Effector memory CD8-positive, alpha-beta T cell (primary cell): ENCODE measurements around the gene KCTD16.

Source experiments
- ATAC-seq: fragments of 150-1000 bp; cut with Tn5 transposase; replicated peaks from 2 replicates; pipeline ENCODE4 v1.10.0; 2021; ENCODE audit warnings: mild to moderate bottlenecking, moderate library complexity
- DNase-seq, 3 experiments: peaks; one replicate each; pipeline ENCODE4 v3.0.0; 2021
- H3K27ac Mint-ChIP-seq, 2 donors: one replicate each; pipeline ENCODE4 v1.8.0; 2022; ENCODE audit warnings: mild to moderate bottlenecking in 2 of 2, mixed read lengths in 2 of 2, moderate library complexity in 2 of 2
- H3K27me3 Mint-ChIP-seq, 2 donors: one replicate each; pipeline ENCODE4 v1.8.0; 2022; ENCODE audit warnings: mixed read lengths in 2 of 2
- H3K36me3 Mint-ChIP-seq: one replicate; pipeline ENCODE4 v1.8.0; 2022; ENCODE audit warnings: mild to moderate bottlenecking, moderate library complexity, mixed read lengths; ENCODE audit not compliant: insufficient read depth
- H3K4me1 Mint-ChIP-seq, 2 donors: one replicate each; pipeline ENCODE4 v1.8.0; 2022; ENCODE audit warnings: low read depth in 2 of 2, mixed read lengths in 2 of 2
- H3K4me3 Mint-ChIP-seq, 2 donors: one replicate each; pipeline ENCODE4 v1.8.0; 2022; ENCODE audit warnings: mild to moderate bottlenecking in 2 of 2, mixed read lengths in 2 of 2, moderate library complexity in 2 of 2
- H3K9me3 Mint-ChIP-seq, 2 donors: one replicate each; pipeline ENCODE4 v1.8.0; 2022; ENCODE audit warnings: mixed read lengths in 2 of 2

Gene KCTD16

DNA sequence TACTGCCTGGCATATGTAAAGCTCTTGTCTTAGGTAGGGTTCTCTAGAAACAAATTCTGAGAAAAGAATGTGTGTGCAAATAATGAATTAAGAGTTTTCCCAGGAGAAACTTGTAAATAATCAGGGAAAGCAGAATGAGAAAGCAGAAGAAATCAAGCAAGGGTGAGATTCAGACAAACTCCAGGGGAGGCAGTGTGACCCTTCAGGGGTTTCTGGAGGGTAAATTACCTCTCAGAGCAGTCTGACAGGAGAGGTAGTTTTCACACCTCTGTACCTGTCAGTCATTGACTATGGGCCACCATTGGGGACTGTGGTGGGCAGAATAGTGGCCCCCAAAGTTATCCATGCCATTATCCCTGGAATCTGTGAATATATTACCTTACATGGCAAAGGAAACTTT, 124.6 kb downstream of the KCTD16 start:
- Mint-ChIP-seq H3K9me3 (no peaks in the 10 kb centered on the region), H3K27me3 (peaks cover 5 to 11% of the 10 kb centered on the region in 2 donors), H3K27ac (no peak overlapping the region), H3K36me3 (no peaks in the 10 kb centered on the region), H3K4me3 (no peak overlapping the region), H3K4me1 (no peaks in the 10 kb centered on the region)
- no peak for ATAC-seq
- no peak for DNase-seq

DNA sequence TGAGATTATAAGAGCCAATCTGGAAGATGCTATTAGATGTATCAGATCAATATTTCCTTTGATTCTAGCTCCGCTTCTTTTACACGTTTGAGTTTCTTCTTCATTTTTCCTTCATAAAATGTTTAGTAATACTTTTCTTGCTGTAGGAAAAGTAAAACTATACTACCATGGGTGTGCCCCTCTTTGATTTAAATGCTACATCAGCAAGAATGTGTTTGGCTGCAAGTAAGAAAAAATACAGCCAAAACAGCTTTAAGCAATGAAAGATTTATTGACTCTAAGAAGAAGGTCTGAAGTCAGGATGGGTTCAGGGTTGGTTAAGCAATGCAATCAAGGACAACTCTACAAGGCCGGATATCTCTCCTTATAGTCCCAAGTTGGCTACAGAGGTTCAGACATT, 126.4 kb downstream of the KCTD16 start:
- Mint-ChIP-seq H3K36me3 (no peaks in the 10 kb centered on the region), H3K27me3 (peaks cover 16 to 18% of the 10 kb centered on the region in 2 donors), H3K4me1 (no peaks in the 10 kb centered on the region), H3K9me3 (no peaks in the 10 kb centered on the region), H3K27ac (no peak overlapping the region), H3K4me3 (no peak overlapping the region)
- ATAC-seq = no peak
- DNase-seq = no peak

DNA sequence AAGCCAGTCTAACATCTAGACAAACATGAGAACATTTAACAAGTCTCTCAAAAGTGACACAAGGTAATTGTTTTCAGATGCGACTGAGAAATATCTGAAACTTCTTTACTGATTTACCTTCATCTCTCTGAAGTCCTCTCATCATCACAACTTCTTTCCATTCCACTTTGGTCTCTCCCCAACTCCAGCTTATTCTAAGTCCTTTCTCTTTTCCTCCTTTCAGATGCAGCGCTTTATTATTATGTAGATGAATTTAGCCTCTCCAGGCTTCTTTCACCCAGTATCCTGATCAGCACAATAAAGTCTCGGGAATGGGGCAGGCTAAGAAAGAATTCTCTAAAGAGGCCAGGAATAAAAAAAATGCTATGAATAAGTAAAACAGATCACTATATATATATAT, 128.0 kb downstream of the KCTD16 start:
- H3K9me3 Mint-ChIP-seq = no peaks in the 10 kb centered on the region
- H3K27ac Mint-ChIP-seq = no peak overlapping the region
- H3K4me1 Mint-ChIP-seq = no peaks in the 10 kb centered on the region
- no peak for ATAC-seq
- H3K4me3 Mint-ChIP-seq = no peak overlapping the region
- peaks cover 10 to 16% of the 10 kb centered on the region in 2 donors for H3K27me3 Mint-ChIP-seq
- DNase-seq = no peak
- H3K36me3 Mint-ChIP-seq = no peaks in the 10 kb centered on the region

DNA sequence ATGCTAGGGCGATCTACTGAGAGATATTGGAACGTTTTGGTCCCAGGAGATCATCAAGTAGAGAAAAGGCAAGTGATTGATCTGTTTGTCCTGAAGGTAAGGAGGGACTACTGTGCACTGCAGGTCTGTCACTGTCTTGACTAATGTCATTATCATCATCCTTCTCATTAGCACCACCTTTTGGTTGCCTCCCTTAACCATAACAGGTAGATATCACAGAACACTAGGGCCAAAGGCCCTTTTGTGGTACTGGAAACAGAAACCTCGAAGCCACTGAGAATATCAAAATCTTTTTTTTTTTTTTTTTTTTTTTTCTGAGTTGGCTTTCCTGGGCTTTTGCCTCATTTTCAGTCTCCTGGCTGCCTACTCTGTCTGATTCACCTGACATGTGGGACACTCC, 134.0 kb downstream of the KCTD16 start:
- ATAC-seq = no peak
- DNase-seq = no peak
- H3K36me3 Mint-ChIP-seq = no peaks in the 10 kb centered on the region
- no peak overlapping the region for H3K27ac Mint-ChIP-seq
- no peaks in the 10 kb centered on the region for H3K9me3 Mint-ChIP-seq
- peaks cover 10 to 24% of the 10 kb centered on the region in 2 donors for H3K27me3 Mint-ChIP-seq
- H3K4me1 Mint-ChIP-seq = no peaks in the 10 kb centered on the region
- H3K4me3 Mint-ChIP-seq = no peak overlapping the region

DNA sequence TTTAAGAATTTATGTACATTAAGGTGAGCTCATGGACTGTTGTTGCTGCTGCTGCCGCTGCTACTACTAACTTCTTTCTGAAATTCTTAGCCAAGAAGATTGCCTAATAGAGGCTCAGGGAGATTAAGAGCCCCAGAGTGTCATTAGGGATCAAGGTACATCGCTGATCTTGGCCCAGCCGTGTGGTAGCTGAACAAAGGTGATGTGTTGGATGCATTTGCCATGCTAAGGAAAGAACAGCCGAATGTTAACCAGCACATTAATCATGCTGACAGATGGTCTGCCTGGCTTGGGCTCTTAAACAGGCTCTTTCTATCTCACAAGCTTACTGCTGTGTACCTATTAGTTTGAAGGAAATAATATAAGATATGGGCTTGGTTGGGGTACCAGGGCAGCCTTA, 137.1 kb downstream of the KCTD16 start:
- H3K9me3 Mint-ChIP-seq = no peaks in the 10 kb centered on the region
- no peaks in the 10 kb centered on the region for H3K4me1 Mint-ChIP-seq
- no peak overlapping the region for H3K4me3 Mint-ChIP-seq
- peaks cover 0 to 14% of the 10 kb centered on the region in 2 donors for H3K27me3 Mint-ChIP-seq
- DNase-seq (no peak), ATAC-seq (no peak)
- no peak overlapping the region for H3K27ac Mint-ChIP-seq
- H3K36me3 Mint-ChIP-seq = no peaks in the 10 kb centered on the region

DNA sequence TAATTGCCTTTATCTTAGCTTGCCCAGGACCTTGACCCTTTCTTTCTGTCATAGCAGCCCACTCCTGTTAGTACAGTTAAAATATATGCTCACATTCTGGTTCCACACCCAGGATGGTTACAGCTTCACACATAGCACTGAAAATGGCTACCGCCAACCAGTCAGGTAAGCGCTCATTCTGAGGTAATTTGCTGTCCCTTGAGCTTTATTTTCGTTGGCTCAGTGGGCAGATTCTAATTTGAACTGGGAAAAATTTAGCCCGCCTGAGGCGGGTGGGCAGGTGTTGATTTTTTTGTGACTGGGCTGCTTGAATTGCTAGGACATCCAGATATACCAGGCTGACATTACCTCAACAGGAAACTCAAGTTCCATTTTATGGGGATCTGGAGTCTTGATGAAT, 137.5 kb downstream of the KCTD16 start:
- Mint-ChIP-seq H3K9me3 (no peaks in the 10 kb centered on the region), H3K4me3 (no peak overlapping the region), H3K27me3 (peaks cover 0 to 14% of the 10 kb centered on the region in 2 donors), H3K27ac (no peak overlapping the region), H3K4me1 (no peaks in the 10 kb centered on the region), H3K36me3 (no peaks in the 10 kb centered on the region)
- no peak for ATAC-seq
- DNase-seq = no peak

DNA sequence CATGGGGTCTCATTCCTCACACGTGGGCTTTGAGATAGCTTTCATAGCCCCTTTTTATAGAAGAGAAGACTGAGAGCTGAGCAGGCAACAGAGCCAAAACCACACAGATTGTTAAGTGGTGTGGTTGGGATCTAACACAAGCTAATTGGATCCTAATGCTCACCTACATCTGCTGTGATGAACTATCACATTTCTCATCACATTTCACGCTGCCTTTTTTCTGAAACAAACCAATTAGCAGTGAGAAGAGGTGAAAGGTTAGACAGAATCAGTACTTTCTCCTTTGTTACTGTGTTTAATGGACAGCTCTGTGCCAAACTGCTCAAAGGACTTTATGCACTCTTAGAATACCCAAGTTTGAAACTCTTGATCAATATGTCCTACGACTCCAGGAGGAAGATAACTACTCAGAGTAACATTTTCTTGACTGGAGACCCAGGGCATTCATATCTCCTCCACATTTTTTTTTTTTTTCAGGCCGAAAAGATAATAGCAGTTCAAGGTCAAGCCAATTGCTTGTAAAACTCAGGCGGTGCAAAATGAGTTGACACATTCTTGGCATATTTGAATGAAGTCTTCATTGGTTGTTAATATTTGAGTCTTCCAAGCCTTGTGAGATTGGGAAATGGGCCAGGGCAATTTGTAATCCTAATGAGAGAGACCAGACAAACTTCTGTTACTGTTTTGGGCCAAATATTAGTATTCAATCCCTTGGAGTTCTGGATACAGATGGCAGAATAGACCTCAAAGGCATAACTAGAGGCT, 138.4 kb downstream of the KCTD16 start:
- Mint-ChIP-seq H3K27ac (no peak overlapping the region), H3K4me3 (no peak overlapping the region), H3K9me3 (no peaks in the 10 kb centered on the region), H3K27me3 (peaks cover 0 to 14% of the 10 kb centered on the region in 2 donors), H3K4me1 (no peaks in the 10 kb centered on the region), H3K36me3 (no peaks in the 10 kb centered on the region)
- DNase-seq = no peak
- ATAC-seq = no peak

DNA sequence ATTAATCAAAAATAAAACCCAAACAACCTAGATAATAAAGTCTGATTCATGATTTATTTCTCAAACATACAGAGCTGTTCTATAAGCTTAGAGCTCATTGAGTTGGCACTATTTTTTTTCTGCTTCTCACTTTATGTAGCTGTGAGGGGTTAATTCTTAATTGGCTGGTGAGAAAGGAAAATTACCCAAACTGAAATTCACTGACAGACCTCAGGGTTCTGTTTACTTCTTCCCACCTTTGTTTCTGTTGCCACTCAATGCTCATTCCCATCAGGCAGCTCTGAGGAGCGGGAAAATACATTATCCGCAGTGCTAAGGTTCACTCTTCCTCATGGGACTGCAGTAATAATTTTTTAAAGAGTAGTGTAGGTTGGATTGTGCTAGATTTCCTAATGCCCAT, 139.9 kb downstream of the KCTD16 start:
- Mint-ChIP-seq H3K36me3 (no peaks in the 10 kb centered on the region), H3K9me3 (no peaks in the 10 kb centered on the region), H3K27me3 (peaks cover 0 to 14% of the 10 kb centered on the region in 2 donors), H3K4me3 (no peak overlapping the region), H3K27ac (no peak overlapping the region), H3K4me1 (no peaks in the 10 kb centered on the region)
- DNase-seq = no peak
- no peak for ATAC-seq

DNA sequence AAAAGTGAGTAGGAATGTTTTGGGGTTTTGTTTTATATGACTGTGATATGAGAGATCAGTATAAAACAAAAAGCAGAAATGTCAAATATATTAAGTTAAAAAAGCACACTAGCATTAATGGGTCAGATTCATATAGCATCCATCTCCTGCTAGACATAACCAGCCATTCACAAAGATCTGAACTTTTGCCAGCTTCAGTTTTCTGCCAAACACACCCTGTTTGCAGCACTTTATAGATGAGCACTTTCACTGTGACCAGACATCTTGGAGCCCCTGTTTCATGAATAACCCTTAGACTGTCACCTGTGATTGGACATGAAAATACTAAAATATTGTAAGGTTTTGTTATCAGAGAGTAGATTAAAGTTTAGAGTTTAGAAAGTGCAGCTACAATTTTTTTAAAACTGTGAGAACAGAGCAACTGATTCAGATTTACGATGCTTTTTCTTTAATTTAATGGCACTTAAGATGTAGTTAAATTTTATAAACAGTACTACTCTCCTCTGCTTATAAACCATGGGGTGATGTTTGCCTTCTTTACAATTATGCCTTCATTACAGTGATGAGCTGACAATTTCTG, 142.6 kb downstream of the KCTD16 start:
- DNase-seq = no peak
- Mint-ChIP-seq H3K27me3 (peaks cover 0 to 9% of the 10 kb centered on the region in 2 donors), H3K27ac (no peak overlapping the region), H3K9me3 (no peaks in the 10 kb centered on the region), H3K4me1 (no peaks in the 10 kb centered on the region), H3K4me3 (no peak overlapping the region), H3K36me3 (no peaks in the 10 kb centered on the region)
- ATAC-seq = no peak

DNA sequence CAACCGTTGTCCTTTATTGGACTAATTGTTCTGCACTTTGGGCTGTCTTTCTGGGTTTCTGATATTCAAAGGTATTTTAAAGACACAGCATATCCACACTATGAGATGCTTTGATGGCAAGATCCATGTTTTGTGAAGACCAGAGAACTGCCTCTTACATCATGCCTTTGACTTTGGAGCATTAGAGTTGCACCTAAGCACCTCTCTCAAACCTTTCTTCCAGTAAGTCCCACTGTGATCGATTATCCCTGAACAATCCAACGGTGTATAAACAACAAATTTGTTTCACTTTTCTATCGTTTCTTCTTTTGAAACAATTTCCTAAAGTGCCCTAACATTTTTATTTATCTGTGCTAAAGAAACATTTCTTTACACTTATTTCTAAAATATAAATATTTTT, 144.4 kb downstream of the KCTD16 start:
- DNase-seq = no peak
- no peak for ATAC-seq
- Mint-ChIP-seq H3K4me1 (no peaks in the 10 kb centered on the region), H3K9me3 (no peaks in the 10 kb centered on the region), H3K36me3 (no peaks in the 10 kb centered on the region), H3K27me3 (peaks cover 0 to 9% of the 10 kb centered on the region in 2 donors), H3K27ac (no peak overlapping the region), H3K4me3 (no peak overlapping the region)

DNA sequence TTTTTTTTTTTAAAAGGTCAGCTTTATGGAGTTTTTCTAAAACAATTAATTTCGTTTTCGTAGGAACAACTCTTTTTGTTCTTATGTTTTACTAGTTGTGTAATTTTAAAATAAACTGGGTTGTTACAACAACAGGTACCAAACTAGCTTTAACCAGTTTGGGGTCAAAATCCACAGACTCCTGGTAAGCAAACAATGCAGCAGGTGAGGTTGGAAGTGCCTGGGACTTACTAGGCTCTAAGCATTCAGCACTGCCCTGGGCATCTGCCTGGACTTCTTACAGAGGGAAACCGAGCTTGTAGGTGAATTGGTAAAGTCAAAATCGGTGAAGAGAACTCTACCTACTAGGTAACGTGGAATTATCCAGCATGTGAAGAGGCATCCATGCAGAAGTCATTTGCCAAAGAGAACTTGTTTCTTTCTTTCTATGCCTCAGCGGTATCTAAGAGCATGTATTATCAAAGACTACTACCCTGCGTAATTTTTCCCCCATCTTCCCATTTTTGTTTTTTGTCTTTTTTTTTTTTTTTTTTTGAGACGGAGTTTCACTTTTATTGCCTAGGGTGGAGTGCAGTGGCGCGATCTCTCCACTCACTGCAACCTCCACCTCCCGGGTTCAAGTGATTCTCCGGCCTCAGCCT, 145.4 kb downstream of the KCTD16 start:
- DNase-seq (no peak), ATAC-seq (no peak)
- Mint-ChIP-seq H3K27ac (no peak overlapping the region), H3K4me3 (no peak overlapping the region), H3K36me3 (no peaks in the 10 kb centered on the region), H3K27me3 (peaks cover 0 to 9% of the 10 kb centered on the region in 2 donors), H3K9me3 (no peaks in the 10 kb centered on the region), H3K4me1 (no peaks in the 10 kb centered on the region)

DNA sequence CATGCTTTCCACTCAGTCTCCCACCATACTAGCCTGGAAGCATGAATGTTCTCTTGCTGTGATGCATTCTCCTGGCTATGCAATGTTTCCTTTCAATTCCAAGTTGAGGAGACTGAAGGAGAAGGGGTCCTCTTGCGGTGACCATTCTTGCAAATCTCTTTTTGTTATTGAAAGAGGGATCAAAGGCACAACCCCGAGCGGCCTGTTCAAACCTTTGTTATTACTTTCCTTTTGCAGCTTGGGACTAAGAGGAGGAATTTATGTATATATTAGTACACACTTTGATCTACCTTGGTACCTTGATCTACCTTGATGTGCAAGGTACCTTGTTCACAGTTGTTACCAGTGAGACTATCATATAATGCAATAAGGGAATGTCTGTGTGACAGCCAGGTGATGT, 147.3 kb downstream of the KCTD16 start:
- DNase-seq = no peak
- peaks cover 8 to 9% of the 10 kb centered on the region in 2 donors for H3K27me3 Mint-ChIP-seq
- H3K27ac Mint-ChIP-seq = no peak overlapping the region
- no peaks in the 10 kb centered on the region for H3K4me1 Mint-ChIP-seq
- H3K4me3 Mint-ChIP-seq = no peak overlapping the region
- no peak for ATAC-seq
- H3K9me3 Mint-ChIP-seq = no peaks in the 10 kb centered on the region
- no peaks in the 10 kb centered on the region for H3K36me3 Mint-ChIP-seq

DNA sequence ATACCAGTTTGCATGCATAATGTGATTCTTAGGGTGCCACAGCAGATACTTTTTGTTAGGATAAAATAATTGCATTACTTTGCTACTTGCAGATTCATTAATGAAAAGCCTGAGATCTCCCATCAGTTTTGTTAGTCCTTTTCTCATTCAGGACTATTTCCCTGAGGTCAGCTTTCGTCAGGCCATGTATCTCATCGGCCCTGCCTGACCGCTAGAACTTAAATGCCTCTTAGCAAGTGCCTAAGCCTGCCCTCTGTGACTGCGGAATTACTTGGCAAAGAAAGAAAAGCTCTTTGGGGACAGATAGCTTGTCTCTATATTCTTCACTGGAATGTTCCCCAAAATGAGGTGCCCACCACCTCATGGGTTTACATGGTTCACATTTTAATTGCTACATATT, 147.8 kb downstream of the KCTD16 start:
- H3K36me3 Mint-ChIP-seq = no peaks in the 10 kb centered on the region
- DNase-seq (no peak), ATAC-seq (no peak)
- H3K4me3 Mint-ChIP-seq = no peak overlapping the region
- H3K4me1 Mint-ChIP-seq = no peaks in the 10 kb centered on the region
- peaks cover 9 to 12% of the 10 kb centered on the region in 2 donors for H3K27me3 Mint-ChIP-seq
- no peak overlapping the region for H3K27ac Mint-ChIP-seq
- no peaks in the 10 kb centered on the region for H3K9me3 Mint-ChIP-seq

DNA sequence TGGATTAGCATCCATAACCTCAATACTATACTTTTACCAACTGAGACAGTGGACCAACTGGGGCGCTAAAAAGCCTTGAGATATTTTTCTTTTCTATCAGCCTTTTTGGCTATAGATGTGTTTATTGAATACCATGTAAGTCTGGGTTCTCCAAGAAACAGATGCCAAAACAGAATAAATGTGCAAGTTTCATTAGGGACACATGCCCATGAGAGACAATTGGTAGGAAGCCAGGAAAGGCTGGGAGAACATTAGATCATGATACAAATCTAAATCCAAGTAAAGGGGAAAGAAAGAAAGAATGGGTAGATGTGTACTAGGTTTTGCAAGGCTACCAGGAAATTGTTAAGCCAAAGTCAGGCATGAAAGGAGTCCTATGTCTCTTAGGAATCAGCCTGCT, 152.5 kb downstream of the KCTD16 start:
- DNase-seq (no peak), ATAC-seq (no peak)
- no peak overlapping the region for H3K4me3 Mint-ChIP-seq

More for the DNA sequence above, 152.5 kb downstream of the KCTD16 start:
- Mint-ChIP-seq H3K9me3 (peaks cover 0 to 3% of the 10 kb centered on the region in 2 donors), H3K27me3 (peaks cover 16 to 17% of the 10 kb centered on the region in 2 donors), H3K27ac (no peak overlapping the region), H3K36me3 (peaks cover 3% of the 10 kb centered on the region), H3K4me1 (no peaks in the 10 kb centered on the region)
